AG10803 (cell line): ENCODE results near the gene NDUFAF8.
A peak's percentile ranks its signal among the peaks of the same experiment; 100 is the strongest.

ENCODE experiments used
- DNase-seq: peaks from one replicate; pipeline ENCODE4 v3.0.0; 2010; ENCODE audit warnings: low read depth
- H3K4me3 ChIP-seq: 2 replicates; pipeline ENCODE4 v1.5.1; 2011; ENCODE audit warnings: mild to moderate bottlenecking, low read length, control low read depth
- CTCF ChIP-seq: conservative IDR thresholded peaks from 2 replicates; pipeline ENCODE4 v1.5.1; 2011; ENCODE audit warnings: mild to moderate bottlenecking, low read length, control low read depth, inconsistent platforms

The NDUFAF8 gene

DNA sequence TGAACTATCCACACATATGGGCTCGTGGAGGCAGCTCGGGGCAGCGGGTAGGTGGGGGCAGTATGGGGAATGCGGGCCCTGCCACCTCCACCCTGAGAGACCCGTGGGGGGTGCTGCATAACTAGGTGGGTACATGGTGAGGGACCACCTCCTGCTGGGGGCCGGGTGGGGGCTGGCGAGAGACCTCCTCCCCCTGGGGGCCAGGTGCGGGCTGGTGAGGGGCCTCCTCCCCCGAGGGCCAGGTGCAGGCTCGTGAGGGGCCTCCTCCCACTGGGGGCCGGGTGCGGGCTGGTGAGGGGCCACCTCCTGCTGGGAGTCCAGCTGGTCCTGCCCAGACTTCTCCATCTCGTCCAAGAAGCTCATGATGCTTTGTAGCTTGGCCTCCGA is 41.7 kb upstream of the NDUFAF8 start:
- TF ChIP-seq CTCF, result no peak
- H3K4me3 ChIP-seq, result no peak overlapping the region

GRCh38 chr17:81197831-81198490 is 41.2 kb upstream of the NDUFAF8 start:
- TF ChIP-seq CTCF, result no peak
- no peak for DNase-seq
- no peak overlapping the region for H3K4me3 ChIP-seq

More for the DNA sequence above, 41.7 kb upstream of the NDUFAF8 start:
- DNase-seq, result no peak

DNA sequence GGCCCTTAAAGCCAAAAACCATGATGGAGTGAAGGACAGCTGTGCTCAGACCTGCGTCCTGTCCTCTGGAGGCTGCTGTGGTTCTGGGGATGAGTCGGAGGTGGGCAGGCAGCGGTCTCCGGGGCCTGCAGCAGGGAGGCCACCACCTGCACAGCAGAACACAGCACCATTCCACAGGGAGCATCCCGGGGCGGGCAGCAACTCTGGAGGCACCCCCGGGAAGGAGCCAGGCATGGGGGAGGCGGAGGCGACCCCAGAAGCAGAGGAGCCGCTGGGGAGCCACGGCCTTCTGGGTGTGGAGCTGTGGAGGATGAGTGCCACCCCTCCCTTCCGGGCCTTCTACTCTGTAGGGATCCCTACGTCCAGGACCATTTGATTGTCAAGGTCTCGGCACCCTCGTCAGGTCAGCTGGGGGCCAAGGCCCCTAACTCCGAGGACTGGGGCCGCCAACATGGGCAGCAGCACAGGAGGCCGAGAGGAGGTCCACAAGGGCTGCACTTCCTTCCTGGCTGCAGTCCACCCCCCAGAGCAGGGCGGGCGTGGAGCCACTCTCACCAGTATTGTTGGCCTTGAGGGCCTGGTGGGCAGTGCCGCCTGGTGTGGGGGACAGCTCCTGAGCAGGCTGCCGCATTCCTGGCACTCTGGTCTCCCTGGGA is 40.2 kb upstream of the NDUFAF8 start:
- TF ChIP-seq CTCF, result no peak
- H3K4me3 ChIP-seq, result no peak overlapping the region
- no peak for DNase-seq

DNA sequence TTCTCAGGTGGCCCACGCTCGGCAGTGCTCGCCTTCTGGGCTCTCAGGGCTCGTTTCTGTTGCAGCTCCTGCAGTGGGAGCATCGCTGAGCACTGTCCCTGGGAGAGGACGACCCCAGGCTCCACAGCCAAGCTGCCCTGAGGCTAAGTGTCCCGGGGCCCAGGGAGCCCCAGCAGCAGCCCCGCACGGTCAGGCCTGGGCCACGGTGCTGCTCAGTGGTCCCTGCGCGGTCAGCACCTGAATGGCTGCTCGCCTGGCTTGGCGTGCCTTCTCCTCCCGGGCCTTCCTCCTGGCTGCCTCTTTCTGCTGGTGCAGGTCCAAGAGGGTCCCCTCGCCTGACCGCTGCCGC is 39.7 kb upstream of the NDUFAF8 start:
- no peak for TF ChIP-seq CTCF
- DNase-seq, result no peak
- no peak overlapping the region for H3K4me3 ChIP-seq

GRCh38 chr17:81200201-81200600 is 38.9 kb upstream of the NDUFAF8 start:
- no peak for DNase-seq
- no peak overlapping the region for H3K4me3 ChIP-seq
- TF ChIP-seq CTCF, result no peak

GRCh38 chr17:81200695-81201580 is 38.2 kb upstream of the NDUFAF8 start:
- DNase-seq, result peak; percentile 69
- TF ChIP-seq CTCF, result peak; percentile 70
- H3K4me3 ChIP-seq, result no peak overlapping the region
